Choroid plexus epithelial cell (primary cell): ENCODE measurements around the gene FCN1.

Experiments
- DNase-seq: peaks from one replicate; pipeline ENCODE4 v3.0.0-alpha.2; 2010; ENCODE audit warnings: low read depth
- H3K4me3 ChIP-seq: 2 replicates; pipeline ENCODE4 v1.5.1; 2011; ENCODE audit warnings: low read depth, mild to moderate bottlenecking, control low read depth, low read length, moderate library complexity
- TF ChIP-seq, protein P1 (sequence below): conservative IDR thresholded peaks from 2 replicates; pipeline ENCODE4 v1.5.1; 2011; ENCODE audit warnings: low read depth, mild to moderate bottlenecking, control low read depth, inconsistent platforms, low read length, moderate library complexity

FCN1 gene

DNA sequence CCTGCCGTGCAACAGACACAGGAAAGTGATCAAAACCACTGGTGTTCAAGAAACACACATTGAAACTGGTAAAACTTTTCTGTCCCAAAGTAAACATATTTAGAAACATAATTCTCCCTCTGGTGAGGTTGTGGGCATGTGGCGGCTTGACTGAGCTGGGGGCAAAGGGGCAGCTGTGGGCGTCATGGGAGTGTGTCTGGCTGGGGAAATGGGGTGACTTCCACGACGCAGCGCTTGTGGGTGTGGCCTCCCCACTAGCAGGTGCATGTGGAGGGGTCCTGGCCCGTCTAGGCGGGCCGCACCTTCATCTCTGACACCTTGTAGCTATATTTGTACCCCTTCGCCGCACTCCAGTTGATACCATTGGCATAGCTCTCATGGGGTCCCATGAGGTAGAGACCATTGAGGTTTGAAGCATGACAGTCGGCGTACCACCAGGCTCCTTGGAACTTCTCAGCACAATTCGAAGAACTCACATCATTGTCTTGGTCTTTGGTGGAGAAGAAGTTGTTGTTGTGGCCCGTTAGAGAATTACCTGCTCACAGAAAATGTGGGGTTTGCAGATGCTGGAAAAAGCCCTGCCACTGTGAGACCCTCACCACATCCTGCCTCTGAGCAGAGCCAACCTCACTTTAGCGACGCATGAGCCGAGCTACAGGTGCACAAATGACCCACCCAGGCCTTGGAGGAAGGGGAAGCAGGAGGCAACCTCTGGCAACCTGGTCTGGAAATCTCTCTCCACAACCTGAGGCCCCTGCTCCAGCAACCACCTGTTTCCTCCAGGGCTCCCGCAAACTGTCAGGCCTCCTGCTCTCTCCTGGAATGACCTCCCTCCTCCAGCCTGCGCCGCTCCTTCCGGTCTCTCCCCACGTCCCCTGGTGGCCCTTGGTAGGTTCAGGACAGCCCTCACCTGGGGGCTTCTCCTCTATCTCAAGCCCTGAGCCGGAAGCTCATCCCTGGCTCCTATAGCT lies 7.9 kb downstream of the FCN1 start:
- TF ChIP-seq, protein P1, sequence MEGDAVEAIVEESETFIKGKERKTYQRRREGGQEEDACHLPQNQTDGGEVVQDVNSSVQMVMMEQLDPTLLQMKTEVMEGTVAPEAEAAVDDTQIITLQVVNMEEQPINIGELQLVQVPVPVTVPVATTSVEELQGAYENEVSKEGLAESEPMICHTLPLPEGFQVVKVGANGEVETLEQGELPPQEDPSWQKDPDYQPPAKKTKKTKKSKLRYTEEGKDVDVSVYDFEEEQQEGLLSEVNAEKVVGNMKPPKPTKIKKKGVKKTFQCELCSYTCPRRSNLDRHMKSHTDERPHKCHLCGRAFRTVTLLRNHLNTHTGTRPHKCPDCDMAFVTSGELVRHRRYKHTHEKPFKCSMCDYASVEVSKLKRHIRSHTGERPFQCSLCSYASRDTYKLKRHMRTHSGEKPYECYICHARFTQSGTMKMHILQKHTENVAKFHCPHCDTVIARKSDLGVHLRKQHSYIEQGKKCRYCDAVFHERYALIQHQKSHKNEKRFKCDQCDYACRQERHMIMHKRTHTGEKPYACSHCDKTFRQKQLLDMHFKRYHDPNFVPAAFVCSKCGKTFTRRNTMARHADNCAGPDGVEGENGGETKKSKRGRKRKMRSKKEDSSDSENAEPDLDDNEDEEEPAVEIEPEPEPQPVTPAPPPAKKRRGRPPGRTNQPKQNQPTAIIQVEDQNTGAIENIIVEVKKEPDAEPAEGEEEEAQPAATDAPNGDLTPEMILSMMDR, result no peak
- no peak for DNase-seq
- no peak overlapping the region for H3K4me3 ChIP-seq

DNA sequence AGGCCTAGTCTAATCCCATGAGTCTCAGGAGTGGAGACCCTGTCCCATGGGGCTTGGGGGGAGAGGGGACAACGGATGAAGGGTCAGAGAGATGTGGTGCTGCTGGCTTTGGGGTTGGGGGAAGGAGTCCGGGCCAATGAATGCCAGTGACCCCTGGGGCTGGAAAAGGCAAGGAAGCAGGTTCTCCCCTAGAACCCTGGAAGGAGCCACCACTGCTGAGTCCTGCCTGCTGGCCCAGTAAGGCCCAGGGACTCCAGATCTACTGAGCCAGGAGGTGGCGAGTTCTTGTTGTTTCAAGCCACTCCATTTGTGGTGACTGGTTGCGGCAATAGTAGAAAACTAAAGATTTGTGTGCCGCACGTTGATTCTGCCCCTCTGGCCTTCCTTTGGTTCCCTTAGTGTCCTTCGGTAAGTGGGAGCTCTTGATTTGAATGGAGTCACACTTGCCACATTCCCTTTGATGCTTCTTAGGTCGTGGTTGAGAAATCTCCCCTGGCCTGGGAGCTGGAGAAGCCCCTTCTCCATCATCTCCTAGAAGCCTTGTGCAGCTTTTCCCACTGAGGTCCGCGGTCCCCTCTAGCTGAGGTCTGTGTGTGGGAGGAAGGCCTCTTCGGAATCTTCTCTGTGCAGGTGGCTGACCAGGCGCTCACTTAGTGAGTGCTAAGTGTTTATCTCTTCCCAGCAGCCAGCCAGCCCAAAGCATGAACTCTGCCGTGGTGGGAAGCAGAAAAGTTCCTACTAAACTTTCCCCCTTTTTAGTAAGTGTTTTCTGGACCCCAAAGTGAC lies 9.0 kb downstream of the FCN1 start:
- H3K4me3 ChIP-seq, result no peak overlapping the region
- DNase-seq, result no peak
- TF ChIP-seq, protein P1, result no peak

DNA sequence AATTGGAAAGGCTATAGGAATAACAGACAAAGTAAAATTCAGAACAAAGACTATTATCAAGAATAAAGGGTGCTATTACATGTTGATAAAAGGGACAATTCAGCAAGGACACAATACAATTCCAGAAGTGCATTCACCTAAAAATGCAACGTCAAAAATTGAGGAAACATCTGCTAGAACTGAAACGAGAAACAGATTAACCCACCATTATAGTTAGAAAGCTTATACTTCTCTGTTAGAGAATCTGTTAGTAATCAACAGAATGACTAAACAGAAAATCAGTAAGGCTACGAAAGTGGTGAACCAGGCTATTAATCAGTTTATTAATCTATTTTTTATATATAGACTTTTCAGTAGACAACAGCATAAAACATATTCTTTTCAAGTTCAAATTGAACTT lies 14.8 kb downstream of the FCN1 start:
- no peak overlapping the region for H3K4me3 ChIP-seq
- TF ChIP-seq, protein P1, result no peak
- no peak for DNase-seq

DNA sequence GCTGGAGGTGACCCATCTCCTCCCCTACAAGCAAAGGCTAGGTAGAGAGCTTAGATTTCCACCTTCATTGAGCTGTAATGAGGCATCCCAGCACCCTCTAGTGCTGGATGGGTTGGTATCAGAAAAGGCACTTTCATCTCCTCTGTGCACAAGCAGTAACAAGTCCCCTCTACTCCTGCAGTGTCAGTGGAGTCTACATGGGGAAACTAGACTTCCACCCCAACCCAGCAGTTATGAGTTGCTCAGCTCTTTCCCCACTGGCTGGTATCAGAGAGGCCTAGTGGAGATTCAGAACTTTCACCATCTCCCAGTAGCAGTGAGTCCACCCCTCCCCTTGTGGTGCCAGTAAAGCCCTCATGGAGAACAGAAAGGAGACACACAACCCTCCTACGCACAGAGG lies 17.9 kb downstream of the FCN1 start:
- DNase-seq, result peak; percentile 7
- no peak overlapping the region for H3K4me3 ChIP-seq
- TF ChIP-seq, protein P1, result peak; percentile 17

DNA sequence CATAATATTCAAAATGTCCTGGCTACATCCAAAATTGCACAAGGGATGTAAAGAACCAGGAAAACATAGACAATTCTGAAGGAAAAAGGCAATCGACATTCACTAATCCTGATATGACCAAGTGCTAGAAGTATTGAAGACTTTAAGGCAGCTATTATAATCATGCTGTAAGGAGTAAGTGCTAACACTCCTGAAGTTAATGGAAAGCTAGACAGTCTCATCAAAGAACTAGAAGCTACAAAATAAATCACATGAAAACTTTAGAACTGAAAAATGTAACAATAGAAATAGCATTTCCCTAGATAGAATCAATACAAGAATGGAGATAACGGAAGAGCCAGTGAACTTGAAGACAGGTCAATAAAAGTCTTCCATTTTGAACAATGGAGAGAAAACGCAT lies 18.5 kb downstream of the FCN1 start:
- H3K4me3 ChIP-seq, result no peak overlapping the region
- TF ChIP-seq, protein P1, result no peak
- DNase-seq, result no peak

DNA sequence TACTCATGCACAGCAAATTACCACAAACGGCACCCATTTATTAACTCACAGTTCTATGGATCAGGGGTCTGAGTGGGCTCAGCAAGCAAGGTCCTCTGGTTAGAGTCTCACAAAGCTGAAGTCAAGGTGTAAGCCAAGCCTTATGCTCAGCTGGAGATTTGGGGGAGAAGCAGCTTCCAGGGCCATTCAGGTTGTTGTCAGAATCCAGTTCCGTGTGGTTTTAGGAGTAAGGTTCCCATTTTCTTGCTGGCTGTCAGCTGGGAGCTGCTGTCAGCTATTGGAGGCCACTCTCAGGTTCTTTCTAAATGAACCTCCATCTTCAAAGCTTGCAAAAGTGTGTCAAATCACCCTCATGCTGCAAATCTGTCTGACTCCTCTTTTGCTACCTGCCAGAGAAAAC lies 19.4 kb downstream of the FCN1 start:
- no peak overlapping the region for H3K4me3 ChIP-seq
- DNase-seq, result no peak
- TF ChIP-seq, protein P1, result no peak
